ENCODE results near the gene RPTOR.

The RPTOR gene

GRCh38 chr17:80962356-80963329 lies 418.0 kb downstream of the RPTOR start:
- no peak for DNase-seq (ENCODE audit: low spot score)

- DNase-seq (ENCODE audit: low spot score) = no peak
These were observed 419.3 kb downstream of the RPTOR start for GRCh38 chr17:80963812-80964543.

- no peak for DNase-seq (ENCODE audit: low spot score)
These were observed 419.9 kb downstream of the RPTOR start for GRCh38 chr17:80964544-80964856.

- DNase-seq (ENCODE audit: low spot score) = no peak
These were observed 420.4 kb downstream of the RPTOR start for GRCh38 chr17:80964859-80965580.

GRCh38 chr17:80965606-80966005 lies 421.0 kb downstream of the RPTOR start:
- DNase-seq (ENCODE audit: low spot score) = no peak

- no peak for DNase-seq (ENCODE audit: low spot score)
These were observed 422.8 kb downstream of the RPTOR start for GRCh38 chr17:80967404-80967872.

- no peak for DNase-seq (ENCODE audit: low spot score)
These were observed 424.0 kb downstream of the RPTOR start for GRCh38 chr17:80968602-80969029.

- DNase-seq (ENCODE audit: low spot score) = no peak
These were observed 424.5 kb downstream of the RPTOR start for GRCh38 chr17:80969030-80969673.

- no peak for DNase-seq (ENCODE audit: low spot score)
These were observed 425.0 kb downstream of the RPTOR start for GRCh38 chr17:80969674-80970043.

GRCh38 chr17:80970044-80970761 lies 425.6 kb downstream of the RPTOR start:
- DNase-seq (ENCODE audit: low spot score) = no peak

- DNase-seq (ENCODE audit: low spot score) = no peak
These were observed 426.4 kb downstream of the RPTOR start for GRCh38 chr17:80970762-80971703.

- no peak for DNase-seq (ENCODE audit: low spot score)
These were observed 427.2 kb downstream of the RPTOR start for GRCh38 chr17:80971704-80972304.

GRCh38 chr17:80976701-80977100 lies 432.1 kb downstream of the RPTOR start:
- DNase-seq (ENCODE audit: low spot score) = no peak

- DNase-seq (ENCODE audit: low spot score) = no peak
These were observed 432.5 kb downstream of the RPTOR start for GRCh38 chr17:80977172-80977571.

GRCh38 chr17:80978499-80979497 lies 434.2 kb downstream of the RPTOR start:
- DNase-seq (ENCODE audit: low spot score) = no peak

- no peak for DNase-seq (ENCODE audit: low spot score)
These were observed 435.1 kb downstream of the RPTOR start for GRCh38 chr17:80979547-80980378.

GRCh38 chr17:80980397-80981061 lies 435.9 kb downstream of the RPTOR start:
- DNase-seq (ENCODE audit: low spot score) = no peak
